GM18870 (cell line): ENCODE results near the gene CHI3L1.

Experiments
- ATAC-seq: cut with Tn5 transposase; IDR thresholded peaks from one replicate; pipeline ENCODE4 v1.9.1; 2021; ENCODE audit warnings: moderate library complexity; ENCODE audit not compliant: unreplicated experiment

The CHI3L1 gene

GRCh38 chr1:203206129-203206687 lies 19.7 kb upstream of the CHI3L1 start:
- ATAC-seq = no peak

- no peak for ATAC-seq
These were observed 18.3 kb upstream of the CHI3L1 start for GRCh38 chr1:203204756-203205155.

- ATAC-seq = no peak
These were observed 16.1 kb upstream of the CHI3L1 start for GRCh38 chr1:203202431-203203245.

- ATAC-seq = no peak
These were observed 15.2 kb upstream of the CHI3L1 start for GRCh38 chr1:203201516-203202205.

- no peak for ATAC-seq
These were observed 14.4 kb upstream of the CHI3L1 start for GRCh38 chr1:203200916-203201315.

- ATAC-seq = no peak
These were observed 13.5 kb upstream of the CHI3L1 start for GRCh38 chr1:203199816-203200571.

GRCh38 chr1:203199481-203199815 lies 12.9 kb upstream of the CHI3L1 start:
- no peak for ATAC-seq

- ATAC-seq = no peak
These were observed 12.5 kb upstream of the CHI3L1 start for GRCh38 chr1:203199002-203199401.

GRCh38 chr1:203197625-203198024 lies 11.1 kb upstream of the CHI3L1 start:
- ATAC-seq = no peak

GRCh38 chr1:203196371-203196770 lies 9.9 kb upstream of the CHI3L1 start:
- no peak for ATAC-seq

GRCh38 chr1:203190949-203191348 lies 4.4 kb upstream of the CHI3L1 start:
- no peak for ATAC-seq

GRCh38 chr1:203189951-203190352 lies 3.4 kb upstream of the CHI3L1 start:
- no peak for ATAC-seq

- no peak for ATAC-seq
These were observed 2.3 kb upstream of the CHI3L1 start for GRCh38 chr1:203188686-203189232.

- no peak for ATAC-seq
These were observed 1.3 kb upstream of the CHI3L1 start for GRCh38 chr1:203187689-203188264.

- ATAC-seq = no peak
These were observed 791 bp upstream of the CHI3L1 start for GRCh38 chr1:203187304-203187685.

- ATAC-seq = no peak
These were observed 436 bp downstream of the CHI3L1 start for GRCh38 chr1:203186091-203186445.

- no peak for ATAC-seq
These were observed 919 bp downstream of the CHI3L1 start for GRCh38 chr1:203185585-203185984.

GRCh38 chr1:203185061-203185461 lies 1.4 kb downstream of the CHI3L1 start:
- no peak for ATAC-seq

GRCh38 chr1:203184467-203184866 lies 2.0 kb downstream of the CHI3L1 start:
- no peak for ATAC-seq

GRCh38 chr1:203183828-203184227 lies 2.7 kb downstream of the CHI3L1 start:
- ATAC-seq = no peak

GRCh38 chr1:203182387-203182953 lies 4.0 kb downstream of the CHI3L1 start:
- no peak for ATAC-seq
